HG03039 (cell line): ENCODE data around the gene USP15.
"Not testable (repeated sequence)": the region's sequence is repeated elsewhere in the genome, so short reads cannot be mapped to it uniquely, and the experiment has no call there.

Source experiments
- ATAC-seq: cut with Tn5 transposase; IDR thresholded peaks from one replicate; pipeline ENCODE4 v1.9.1; 2021; ENCODE audit warnings: mild to moderate bottlenecking, moderate library complexity; ENCODE audit not compliant: unreplicated experiment

USP15 gene

DNA sequence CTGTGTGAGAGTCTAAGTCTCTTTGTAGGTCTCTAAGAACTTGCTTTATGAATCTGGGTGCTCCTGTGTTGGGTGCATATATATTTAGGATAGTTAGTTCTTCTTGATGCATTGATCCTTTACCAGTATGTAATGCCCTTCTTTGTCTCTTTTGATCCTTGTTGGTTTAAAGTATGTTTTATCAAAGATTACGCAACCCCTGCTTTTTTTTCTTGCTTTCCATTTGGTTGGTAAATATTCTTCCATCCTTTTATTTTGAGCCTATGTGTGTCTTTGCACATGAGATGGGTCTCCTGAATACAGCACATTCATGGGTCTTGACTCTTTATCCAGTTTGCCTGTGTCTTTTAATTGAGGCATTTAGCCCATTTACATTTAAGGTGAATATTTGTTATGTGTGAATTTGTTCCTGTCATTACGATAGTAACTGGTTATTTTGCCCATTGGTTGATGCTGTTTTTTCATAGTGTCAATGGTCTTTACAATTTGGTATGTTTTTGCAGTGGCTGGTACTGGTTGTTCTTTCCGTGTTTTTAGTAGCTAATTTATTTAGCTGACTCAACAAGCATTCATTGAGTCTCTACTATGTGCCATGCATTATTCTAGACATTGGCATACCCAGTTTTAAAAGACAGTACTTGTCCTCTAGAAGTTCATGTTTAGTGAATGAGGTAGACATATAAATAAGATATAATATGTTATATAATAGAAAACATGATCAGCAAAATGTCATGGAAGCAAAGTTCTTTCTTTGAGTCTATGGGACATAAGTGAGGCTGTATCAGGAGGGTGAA is 108.4 kb downstream of the USP15 start:
- not testable (repeated sequence) for ATAC-seq

DNA sequence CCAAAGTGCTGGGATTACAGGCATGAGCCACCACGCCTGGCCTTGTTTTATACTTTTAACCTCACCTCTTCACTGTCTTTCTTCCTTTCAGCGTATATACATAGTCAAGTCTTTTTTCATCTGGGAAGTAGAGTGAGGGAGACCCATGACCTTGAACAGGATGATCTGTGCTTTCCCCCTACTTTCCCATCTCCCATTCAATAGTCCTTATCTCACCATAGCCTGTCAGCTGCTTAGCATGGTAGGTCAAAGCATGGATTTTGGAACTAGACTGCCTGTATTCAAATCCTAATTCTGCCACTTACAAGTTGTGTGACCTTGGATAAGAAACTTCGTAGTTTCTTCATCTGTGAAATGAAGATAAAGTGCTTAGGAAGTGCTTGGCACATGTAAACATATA is 110.0 kb downstream of the USP15 start:
- no peak for ATAC-seq

DNA sequence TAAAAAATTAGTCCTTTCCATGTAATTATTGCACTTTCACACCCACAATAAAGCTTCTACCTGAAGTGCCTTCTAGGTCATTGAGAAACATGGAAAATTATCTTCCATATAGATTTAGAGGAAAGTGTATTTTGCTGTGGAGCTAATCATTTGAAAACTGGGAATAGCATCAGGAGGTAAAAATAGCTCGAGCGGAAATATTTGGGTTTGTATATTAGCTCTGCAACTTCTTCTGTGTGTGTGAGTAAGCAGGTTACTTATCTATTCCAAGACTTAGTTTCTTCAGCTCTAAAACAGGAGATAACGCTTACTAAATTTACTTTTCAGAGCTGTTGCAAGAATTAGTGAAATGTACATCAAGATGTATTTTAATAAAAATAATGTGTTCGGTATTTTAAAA is 111.5 kb downstream of the USP15 start:
- ATAC-seq = no peak

DNA sequence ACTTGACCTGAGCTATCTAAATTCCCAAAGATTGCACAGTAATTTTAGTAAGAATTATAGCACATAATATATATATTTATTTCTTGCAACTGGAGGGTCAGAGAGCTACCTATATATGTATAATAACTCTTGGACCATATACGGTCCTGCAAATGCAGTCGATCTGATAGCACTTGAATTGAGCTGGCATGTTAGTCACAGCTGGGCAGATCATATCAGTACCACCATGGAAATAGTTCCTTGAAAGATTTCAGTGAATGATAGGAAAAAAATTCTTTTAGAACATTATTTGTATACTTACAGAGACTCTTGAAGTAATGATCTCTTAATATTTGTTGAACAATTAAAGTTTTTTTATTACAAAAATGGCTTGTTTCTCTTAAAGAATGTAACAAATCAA is 111.9 kb downstream of the USP15 start:
- ATAC-seq = no peak

DNA sequence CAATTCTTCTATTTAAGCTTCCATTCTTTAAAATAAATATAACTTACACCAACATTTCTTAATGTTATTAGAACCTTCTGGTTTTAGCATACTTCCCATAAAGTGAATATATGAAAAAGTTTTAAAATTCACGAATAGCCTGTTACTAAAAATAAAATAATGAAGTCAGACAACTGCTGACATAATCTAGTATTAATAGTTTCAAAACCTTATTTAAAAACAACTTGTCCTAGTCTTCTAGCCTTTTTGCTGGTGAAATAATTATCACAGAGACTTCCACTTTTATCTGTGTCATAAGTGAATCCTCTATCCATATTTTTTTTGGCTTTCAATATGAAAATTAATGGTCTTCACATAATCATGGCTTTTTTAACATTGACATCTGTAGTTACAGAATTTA is 112.6 kb downstream of the USP15 start:
- no peak for ATAC-seq

DNA sequence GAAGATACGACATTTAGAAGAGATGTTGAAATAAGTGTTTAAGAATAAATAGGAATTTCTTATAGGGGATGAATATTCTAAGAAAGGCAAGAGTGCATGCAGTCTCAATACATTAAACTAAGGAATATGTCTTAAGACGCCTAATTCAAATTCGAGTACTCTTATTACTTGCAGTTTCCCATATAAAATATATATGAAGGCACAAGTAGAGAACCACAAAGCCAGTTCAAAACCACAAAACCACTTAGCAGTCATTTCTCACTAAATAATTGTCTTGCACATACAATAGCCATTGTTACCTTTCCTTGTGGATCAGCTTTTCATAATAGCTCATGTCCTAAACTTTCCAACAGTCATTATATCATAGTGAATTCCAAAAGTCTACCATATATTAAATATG is 115.4 kb downstream of the USP15 start:
- ATAC-seq = no peak

DNA sequence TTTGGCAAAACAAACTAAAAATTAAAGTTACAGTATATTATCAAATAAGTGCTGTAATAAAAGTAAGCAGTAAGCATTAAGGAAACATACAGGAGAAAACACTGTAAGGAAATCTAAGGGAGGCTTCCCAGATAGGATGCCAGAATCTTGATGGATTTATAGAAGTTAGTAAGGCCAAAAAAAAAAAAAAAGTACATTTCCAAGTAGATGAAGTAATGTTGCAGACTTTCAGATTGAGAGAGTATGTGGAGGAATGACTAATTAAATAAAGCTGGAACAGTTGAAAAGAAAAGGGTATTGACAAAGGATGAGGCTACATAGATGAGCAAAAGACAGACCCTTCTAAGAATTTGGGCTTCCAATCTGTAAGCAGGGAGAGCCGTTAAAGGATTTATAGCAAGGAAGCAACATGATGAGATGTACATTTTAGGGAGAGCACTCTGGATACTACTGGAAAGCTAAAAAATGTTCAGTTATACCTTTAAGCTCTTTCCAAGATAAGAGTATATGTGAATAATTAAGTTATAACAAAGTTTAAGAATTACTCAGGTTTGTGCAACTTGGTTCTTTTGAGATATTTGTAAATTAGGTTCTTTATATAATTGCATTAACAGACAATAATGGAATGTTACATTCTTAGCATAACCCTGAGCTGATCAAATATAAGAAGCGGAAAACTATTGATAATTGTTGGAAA is 119.0 kb downstream of the USP15 start:
- ATAC-seq = no peak

DNA sequence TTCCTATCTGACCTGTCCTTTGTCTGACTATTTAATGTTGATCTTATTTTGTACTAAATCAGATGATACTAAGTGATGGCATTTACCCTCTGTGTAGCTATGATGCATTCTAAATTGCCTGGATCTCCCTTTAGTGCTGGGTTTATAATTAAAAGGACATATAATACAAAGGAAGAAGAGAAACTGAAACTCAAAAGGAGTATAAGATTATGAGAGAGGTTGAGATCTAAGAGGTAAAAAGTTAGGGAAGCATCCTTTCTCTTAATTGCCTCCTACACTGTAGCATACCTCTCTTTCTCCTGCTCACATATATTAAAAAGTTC is 119.5 kb downstream of the USP15 start:
- ATAC-seq = no peak

DNA sequence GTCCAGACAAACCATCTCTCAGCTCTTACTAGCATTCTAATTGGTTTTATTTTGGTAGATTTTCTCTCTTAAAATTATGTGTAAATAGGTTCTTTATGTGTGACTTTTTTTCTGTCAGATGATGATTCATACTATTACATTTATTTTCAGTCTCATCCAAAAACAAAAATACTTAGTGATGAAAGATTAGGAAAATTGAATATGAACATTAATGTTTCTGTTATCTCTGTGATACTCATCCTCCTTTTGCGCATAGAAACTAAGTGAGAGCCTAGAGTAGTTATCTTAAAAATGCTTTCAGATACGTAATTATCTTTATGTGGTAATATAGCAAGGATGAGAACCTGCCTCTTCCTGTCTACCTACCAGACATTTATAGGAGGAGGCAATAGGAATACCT is 122.3 kb downstream of the USP15 start:
- no peak for ATAC-seq

DNA sequence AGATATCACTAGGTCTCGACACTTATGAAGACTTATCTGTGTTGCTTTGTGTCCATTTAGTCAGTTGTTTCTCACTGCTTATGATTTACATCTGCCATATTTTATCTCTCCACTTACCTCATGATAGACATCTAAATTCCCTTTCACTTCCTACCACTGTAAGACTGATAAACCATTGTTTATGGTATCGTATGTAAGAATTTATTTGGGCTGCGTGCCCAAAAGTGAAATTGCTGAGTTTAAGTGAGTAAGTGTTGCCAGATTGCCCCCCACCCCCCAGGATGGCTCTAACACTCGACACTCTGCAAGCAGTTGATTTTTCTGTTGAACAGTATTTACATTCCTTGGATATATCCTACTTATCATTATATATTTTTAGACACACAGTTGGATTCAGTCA is 136.5 kb downstream of the USP15 start:
- ATAC-seq = no peak

DNA sequence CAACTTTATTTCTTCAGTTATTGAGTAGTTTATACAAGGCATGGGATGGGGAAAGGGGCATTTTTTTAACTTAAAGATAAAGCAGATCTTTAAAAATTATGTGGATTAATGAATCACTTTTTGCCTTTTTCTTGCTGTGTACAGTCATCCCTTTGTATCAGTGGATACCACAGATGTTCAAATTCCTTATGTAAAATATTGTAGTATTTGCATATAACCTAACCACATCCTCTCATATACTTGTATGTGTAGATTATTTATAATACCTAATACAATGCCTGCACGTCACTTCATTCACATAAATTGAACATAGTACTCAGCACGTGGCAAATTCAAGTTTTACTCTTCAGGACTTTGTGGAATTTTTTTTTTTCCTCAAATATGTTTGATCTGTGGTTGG is 139.9 kb downstream of the USP15 start:
- no peak for ATAC-seq

DNA sequence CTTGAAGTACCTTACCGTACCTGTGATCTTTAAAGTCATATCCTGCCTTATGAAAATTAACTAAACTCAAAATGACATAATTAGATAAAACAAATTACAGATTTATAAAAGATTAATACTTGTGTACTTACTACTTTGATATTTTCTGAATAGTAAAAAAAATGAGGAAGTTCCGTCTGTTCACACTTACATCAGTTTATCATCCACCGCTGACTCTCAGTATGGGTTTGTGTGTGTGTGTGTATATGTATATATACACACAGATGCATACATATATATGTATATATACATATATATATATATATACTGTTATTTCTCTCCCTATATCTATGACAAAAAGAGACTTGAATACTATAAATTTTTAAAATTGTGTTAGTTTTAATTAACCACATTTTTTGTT is 141.4 kb downstream of the USP15 start:
- no peak for ATAC-seq

DNA sequence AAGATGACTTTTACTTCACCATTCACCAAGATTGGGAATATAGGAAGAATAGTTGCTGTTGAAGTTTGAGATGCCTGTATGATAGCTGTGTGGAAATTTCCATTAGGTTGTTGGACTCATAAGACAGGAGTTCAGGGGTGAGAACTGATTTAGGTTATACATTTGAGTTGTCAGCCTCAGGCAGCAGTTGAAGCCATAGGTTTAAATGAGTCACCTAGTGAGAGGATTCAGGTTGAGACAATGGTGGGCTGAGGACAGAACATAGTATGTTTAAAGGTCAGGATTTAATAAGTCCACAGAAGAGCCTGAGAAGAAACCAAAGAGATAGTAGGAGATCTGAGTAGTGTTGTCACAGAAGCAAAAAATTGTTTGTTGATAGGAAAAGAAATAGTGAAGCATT is 142.8 kb downstream of the USP15 start:
- no peak for ATAC-seq

DNA sequence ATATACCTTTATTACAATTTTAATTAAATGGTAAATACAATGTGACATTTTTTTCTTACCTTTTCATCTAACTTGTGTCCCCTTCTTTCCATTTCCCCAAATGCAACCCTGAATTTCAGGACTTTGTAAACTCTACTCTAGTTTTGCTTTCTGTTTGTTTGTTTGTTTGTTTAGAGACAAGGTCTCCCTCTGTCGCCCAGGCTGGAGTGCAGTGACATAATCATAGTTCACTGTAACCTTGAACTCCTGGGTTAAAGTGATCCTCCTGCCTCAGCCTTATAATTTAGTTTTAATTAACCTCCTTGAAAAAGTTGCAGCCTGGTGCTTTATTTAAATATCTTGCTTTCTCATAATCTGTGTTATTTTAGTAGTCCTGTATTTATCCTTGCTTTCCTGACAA is 147.4 kb downstream of the USP15 start:
- ATAC-seq = no peak

DNA sequence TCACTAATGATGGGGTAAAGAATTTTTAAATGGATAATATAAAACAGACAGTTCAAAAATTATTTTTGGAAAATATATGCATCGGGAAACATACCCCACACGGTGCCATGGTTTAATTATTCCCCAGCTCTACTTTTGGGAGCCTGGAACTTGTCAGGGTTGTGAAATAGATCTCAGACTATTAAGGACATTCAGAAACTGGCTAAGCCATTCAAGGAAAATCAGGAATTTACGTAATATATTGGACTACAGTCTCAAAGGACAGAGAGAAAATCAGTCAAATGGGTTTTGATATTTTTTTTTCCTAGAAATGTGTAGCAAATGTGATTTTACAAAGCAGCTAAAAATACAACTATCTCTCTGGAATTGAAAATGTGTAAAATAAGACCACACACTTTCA is 148.9 kb downstream of the USP15 start:
- no peak for ATAC-seq

DNA sequence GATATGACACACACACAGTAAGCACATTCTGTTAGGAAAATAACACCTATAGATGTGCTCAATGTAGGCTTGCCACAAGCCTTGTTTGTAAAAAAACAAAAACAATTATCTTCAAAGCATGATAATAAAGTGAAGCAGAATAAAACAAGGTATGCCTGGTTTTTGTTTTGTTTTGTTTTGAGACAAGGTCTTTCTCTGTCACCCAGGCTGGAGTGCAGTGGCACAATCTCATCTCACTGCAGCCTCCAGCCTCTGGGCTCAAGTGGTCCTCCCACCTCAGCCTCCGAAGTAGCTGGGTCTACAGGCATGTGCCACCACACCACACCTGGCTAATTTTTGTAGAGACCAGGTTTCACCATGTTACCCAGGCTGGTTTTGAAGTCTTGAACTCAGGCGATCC is 154.0 kb downstream of the USP15 start:
- no peak for ATAC-seq

DNA sequence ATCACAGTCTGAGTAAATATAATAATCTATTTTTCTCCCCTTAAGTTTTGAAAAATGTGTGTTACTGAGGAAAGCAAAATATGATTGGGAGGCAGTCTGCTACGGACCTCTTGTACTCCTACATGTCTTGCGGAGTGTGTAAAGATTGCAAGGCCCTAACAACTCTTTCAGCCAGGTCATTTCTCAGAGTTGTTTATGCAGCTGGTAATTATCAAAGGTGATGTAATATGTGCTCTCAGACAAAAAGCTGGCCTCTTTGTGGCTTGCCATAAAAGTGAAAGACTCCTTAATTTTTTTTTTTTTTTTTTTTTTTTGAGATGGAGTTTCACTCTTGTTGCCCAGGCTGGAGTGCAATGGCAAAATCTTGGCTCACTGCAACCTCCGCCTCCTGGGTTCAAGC is 165.9 kb downstream of the USP15 start:
- no peak for ATAC-seq

DNA sequence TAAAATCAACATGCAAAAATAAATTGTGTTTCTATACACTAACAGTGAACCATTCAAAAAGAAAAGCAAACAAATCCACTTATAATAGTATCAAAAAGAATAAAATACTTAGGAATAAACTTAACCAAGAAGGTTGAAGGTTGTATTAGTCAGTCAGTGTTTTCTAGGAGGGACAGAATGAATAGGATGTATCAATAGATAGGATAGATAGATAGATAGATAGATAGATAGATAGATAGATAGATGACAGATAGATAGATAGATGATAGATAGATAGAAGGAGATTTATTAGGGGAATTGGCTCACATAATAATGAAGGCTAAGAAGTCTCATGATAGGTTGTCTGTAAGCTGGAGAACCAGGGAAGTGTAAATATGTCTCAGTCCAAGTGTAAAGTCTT is 169.3 kb downstream of the USP15 start:
- no peak for ATAC-seq

DNA sequence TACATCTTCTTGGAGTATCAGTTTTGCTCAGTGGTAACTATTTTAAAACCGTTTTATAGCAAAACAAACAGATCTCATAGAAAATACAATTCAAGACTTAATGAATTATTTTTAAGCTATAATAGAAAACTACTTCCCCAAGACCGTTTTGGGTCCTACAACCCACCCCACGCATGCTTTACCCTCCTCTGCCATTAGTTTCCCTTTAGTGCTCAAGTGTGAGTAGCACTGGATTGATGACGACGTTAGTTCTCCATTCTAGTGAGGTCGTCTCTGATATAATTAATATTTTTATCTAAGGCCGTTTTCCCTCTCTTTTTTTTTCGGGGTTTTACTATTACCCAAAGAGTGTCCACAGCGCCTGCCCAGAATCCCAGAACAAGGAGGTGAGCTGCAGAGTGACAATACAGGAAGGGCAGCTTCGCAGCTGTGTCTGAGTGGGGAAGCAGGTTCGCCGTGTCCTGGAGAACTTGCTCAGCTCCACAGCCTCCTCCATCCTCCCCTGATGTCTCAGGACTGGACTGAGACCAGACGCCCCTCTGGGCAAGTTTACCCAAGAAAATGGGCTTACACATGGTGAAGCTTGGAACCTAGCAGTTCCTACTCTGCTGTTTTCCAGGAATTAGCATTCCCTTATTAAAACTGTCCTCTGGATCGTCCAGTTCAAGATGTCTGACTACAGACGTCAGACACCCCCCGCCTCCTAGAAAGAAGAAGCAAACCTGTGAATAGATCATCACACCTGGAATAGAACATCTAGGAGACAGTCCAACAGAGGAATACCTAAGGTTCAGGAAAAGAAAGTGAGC is 174.5 kb downstream of the USP15 start:
- no peak for ATAC-seq

DNA sequence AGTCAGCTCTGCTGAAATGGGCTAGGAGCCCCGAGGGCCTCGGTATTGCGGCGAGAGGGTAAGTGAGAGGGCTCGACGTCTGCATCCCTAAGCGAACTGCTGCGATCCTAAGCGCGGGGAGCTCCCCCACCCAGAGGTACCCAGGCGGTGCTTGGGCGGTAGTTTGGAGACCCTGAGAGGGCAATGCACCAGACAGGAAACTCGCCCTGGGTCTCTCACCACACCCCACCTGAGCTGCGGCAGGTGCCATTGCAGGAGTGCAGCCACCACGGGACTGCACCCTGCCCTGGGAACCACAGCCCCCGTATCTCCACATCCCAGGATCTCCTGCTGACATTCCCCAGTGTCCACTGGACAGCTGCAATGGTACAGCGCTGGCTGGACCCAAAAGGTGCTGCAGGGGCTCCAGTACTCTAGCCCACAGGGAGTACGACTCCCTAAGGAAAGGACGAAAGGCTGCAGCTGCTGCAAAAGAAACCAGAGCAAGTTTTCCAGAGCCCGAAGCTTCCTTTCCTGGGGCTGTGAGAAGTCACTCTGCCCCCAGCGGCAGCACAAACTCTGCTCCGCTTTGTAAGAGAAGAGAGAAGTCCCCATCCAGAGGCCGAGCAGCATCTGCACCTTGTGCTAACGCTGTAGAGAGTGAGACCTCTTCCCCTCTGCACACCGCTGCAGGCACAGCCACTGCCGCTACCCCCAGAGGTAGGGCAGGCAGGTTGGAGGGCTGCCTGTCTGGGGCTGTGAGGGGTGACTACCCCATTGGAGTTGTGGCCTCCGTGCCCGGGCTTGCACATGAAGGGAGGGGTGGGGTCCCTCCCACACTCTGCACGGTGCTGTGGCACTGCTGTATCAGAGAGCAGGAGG is 175.3 kb downstream of the USP15 start:
- peak; percentile 73 for ATAC-seq

DNA sequence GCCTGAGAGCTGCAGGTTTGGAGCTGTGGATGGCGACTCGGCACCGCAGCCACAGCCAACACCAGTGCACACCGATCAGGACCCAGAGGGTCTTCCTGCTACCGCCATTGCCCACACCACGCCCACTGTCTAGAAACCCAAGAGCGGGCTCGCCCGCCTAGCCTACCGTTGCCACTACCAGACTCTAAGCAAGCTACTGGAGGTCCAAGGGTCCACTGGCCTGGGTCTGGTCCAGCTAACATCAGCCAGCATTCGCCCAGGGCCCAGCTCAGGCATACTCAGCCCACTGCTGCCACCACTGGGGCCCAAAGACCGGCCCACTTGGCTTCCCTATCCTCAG is 175.9 kb downstream of the USP15 start:
- no peak for ATAC-seq
